Activated T-cell treated with anti-CD3 and anti-CD28 coated beads, Interleukin-2, amount 50 U/mL, for 1 hour (primary cell): ENCODE data around the gene BSND.

ENCODE experiments used
- DNase-seq: peaks from one replicate; pipeline ENCODE4 v3.0.0-alpha.2; 2020

The BSND gene

DNA sequence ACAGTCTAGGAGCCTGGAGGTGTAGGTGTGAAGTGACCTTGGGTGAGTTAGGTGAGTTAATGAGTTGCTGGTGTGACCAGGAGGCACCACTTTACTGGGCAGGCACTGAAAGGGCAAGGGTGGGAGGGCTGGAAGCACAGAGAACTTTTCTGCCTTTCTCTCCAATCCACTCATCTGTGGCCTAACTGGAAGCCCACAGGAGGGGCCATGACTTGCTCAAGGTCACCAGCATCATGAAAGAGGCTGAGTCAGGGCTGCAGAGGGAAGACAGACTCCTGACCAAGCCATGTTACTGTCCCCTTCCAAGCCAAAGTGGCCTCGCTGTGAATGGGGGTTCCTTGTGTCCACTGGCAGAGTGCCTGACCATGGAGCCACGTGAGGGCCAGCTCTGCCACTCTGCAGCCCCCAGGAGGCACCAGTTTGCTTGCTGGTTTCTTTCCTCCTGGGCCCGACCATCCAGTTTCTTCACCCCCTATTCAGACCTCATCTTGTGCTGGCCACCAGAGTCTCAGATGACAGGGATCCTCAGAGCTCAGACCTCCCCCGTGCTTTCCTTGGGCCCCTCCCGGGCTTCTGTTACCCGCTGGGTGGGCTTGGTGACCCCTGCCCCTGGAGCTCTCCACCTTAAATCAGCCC lies 4.3 kb upstream of the BSND start:
- DNase-seq: no peak

- DNase-seq: no peak
These were observed 3.5 kb upstream of the BSND start for GRCh38 chr1:54995013-54995760.

DNA sequence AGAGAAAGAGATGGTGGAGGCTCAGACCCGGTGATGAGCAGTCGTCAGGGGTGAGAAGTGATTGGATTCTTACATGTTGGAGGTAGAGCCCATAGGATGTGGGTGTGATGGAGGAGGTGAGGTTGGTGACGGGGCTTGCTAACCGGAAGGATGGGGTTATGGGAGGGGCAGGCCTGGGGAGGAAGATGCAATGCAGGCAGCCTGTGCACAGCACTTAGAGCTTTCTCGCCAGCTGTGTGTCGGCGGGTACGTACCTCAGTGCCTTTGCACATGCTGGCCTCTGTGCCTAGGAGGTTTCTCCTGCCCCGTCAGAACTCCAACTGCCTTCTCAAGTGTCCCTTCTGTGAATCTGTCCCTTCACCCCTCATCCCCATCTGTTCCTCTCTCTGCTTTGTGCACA lies 2.9 kb upstream of the BSND start:
- peak; percentile 23 for DNase-seq

- DNase-seq: peak; percentile 77
These were observed 2.3 kb upstream of the BSND start for GRCh38 chr1:54996359-54996868.

GRCh38 chr1:54996869-54997710 lies 1.6 kb upstream of the BSND start:
- DNase-seq: peak; percentile 31

DNA sequence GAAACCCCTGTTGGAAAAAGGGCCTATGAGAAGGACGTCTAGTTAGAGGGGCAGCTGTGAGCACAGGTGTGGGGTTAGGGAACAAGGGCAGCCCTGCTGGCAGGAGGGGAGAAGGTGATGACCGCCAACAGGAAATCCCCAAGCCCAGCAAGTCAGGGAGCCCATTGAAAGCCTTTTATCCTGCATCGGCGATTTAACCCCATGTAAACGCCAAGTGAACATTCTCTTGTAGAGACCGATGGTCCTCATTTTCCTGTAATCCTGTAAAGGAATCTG lies 1.1 kb upstream of the BSND start:
- DNase-seq: no peak

- DNase-seq: no peak
These were observed 633 bp upstream of the BSND start for GRCh38 chr1:54998100-54998499.

GRCh38 chr1:55000110-55001085 lies 1.7 kb downstream of the BSND start:
- DNase-seq: no peak

DNA sequence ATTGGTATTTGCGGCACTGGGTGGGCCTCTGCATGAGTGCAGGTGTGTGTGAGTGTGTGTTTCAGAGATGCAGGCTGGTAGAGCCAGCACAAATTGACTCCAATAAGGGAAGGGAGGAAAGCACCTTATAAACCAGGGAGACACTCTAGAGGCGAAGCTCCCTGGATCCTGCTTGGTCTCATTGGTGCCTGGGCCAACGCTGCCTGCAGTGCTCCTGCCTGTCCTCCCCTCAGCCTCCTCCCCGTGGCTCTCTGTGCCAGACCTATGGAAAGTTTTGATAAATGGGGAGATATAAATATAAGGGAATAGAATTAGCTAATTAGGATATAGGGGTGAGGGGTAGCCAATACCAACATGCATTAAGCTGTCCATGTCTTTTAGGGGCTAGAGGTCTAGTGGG lies 2.6 kb downstream of the BSND start:
- DNase-seq: no peak

DNA sequence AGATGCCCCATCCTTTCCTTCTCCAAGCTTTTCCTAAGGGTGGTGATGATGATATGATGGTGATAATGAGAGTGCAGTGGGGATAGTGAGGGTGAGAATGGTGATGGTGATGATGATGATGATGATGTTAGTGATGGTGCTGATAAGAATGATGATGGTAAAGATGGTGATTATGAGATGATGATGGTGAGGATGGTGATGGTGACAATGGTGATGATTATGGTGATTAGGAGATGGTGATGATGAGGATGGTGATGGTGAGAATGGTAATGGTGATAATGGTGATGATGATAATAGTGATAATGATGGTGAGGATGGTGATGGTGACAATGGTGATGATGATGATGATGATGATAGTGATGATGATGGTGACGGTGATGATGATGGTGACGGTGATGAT lies 4.0 kb downstream of the BSND start:
- no peak for DNase-seq

DNA sequence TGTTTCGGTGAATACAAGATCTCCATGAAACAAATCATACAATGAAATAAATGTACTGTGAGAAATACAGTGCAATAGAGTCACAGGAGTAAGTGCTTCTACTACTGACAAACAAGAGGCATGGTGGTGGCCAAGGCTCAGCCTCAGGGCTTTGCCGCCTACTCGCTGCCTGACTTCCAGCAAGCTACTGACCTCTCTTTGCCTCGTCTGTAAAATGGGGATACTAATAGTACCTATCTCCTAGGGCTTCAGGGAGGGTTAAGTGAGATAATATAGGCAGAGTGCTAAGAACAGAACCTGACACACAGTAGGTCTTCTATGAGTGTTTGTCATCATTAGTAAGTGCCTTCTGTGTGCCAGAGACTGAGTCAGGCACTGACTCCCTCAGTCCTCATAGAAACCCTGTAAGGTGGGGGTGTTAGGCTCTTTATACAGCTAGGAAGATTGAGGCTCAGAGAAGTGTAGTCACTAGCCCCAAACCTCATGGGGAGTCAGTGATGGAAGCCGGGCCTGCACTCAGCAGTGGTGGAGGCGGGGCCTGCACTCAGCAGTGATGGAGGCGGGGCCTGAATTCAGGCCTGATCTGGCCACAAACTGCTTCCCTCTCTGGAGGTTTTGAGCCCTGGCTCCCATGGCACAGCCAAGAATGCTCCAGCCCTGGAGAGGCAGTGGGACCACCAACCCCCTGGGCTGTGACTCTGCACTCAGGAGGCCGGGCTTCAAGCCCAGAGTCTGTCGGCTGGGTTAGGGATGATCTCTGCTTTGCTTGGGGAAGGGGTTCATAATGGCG lies 6.8 kb downstream of the BSND start:
- DNase-seq: no peak

DNA sequence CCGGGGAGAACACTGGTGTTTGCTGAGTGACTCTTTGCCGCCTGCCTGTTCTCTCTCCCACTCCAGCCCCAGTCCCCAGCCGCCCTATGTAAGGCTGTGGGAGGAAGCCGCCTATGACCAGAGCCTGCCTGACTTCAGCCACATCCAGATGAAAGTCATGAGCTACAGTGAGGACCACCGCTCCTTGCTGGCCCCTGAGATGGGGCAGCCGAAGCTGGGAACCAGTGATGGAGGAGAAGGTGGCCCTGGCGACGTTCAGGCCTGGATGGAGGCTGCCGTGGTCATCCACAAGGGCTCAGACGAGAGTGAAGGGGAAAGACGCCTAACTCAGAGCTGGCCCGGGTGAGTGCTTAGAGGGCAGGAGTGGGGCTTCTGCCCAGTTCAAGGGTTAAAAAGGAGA lies 8.2 kb downstream of the BSND start:
- no peak for DNase-seq

- no peak for DNase-seq
These were observed 8.9 kb downstream of the BSND start for GRCh38 chr1:55007625-55008024.

GRCh38 chr1:55010194-55010886 lies 11.6 kb downstream of the BSND start:
- no peak for DNase-seq

- no peak for DNase-seq
These were observed 12.1 kb downstream of the BSND start for GRCh38 chr1:55010887-55011217.

- no peak for DNase-seq
These were observed 13.9 kb downstream of the BSND start for GRCh38 chr1:55012661-55013060.

- DNase-seq: no peak
These were observed 16.4 kb downstream of the BSND start for GRCh38 chr1:55015123-55015522.

DNA sequence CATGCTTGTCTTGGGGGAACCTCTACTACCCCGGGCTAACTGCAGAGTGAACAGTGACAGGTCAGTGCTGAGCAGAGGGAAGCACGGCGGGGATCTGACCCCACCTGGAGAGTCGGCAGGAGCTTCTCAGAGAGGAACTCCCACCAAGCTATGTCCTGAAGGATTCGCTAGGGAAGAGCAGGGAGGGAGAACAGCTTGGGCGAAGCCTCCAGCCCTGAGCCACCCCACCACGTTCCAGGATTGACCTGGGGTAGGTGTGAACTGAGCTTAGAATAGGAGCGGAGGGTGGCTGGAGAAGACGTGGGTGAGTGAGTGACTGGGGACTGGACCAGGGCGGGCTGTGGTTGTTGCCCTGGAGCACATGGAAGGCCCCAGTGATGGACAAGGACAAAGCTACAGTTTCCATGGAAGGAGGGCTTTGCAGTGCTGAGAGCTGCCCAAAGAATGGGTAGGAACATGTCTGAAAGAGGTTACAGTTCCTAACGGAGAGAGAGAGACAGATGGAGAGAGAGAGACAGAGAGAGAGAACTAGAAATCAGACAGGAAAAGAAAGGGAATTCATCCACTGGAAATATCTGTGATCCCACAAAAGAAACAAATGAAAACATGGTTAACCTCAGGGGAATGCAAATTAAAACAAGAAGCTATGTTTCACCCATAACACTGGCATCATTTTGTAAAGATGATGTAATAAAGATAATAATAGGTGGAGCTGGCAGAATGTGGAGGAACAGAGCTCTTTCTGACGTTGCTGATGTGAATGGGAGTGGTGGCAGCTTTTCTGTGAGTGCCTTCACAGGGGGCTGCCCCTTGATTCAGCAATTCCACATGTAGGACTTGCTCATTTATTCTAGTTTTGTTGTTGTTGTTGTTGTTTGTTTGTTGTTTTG lies 17.2 kb downstream of the BSND start:
- DNase-seq: no peak

DNA sequence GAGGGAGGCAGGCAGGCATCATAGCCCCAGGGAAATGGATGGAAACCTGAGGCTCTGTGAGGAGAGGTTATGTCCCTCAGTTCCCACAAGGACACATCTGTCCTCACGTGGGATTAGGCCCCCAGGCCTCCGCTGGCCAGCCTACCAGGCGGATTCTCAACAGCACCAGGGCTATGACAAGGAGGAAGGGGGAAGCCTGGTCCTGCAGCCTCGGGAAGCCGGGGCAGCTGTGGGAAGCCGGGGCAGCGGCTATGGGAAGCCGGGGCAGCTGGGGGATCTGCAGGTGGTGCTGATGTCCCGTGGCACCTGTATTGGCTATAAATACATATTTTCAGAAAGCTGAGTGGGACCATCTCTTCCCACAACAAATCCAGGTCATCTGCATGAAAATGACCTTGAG lies 19.7 kb downstream of the BSND start:
- no peak for DNase-seq

GRCh38 chr1:55021942-55022546 lies 23.3 kb downstream of the BSND start:
- DNase-seq: peak; percentile 63
